OCI-LY7 (cell line): ENCODE data around the gene AKAP10. TPM values are rescaled to one million over a fixed set of nuclear protein-coding genes. Genes with fewer than 3 reads are reported as not detected.
A peak's percentile ranks its signal among the peaks of the same experiment; 100 is the strongest.

Experiments
- Bru-seq: library from RNA; stranded (reverse); fragments of 400-500 nt; gene quantifications from one replicate; lab custom pipeline; 2021; lab: Mats Ljungman, UMichigan
- BruChase-seq, 2 experiments: library from RNA; stranded (reverse); fragments of 400-500 nt; gene quantifications; one replicate each; lab custom pipeline; 2021; lab: Mats Ljungman, UMichigan
- BruUV-seq: library from RNA; stranded (reverse); fragments of 400-500 nt; replicated peaks from 2 replicates; lab custom pipeline; 2021; lab: Mats Ljungman, UMichigan
- CTCF ChIA-PET: fragments of 300-600 bp; sonication (Branson Sonifier 250); formaldehyde crosslinking; loops from one replicate; lab custom pipeline; 2022; ENCODE audit warnings: antibody characterized with exemption; ENCODE audit not compliant: unreplicated experiment; lab: Charles Lee
- POLR2A ChIA-PET: fragments of 300-600 bp; sonication (Branson Sonifier 250); formaldehyde crosslinking; loops from one replicate; lab custom pipeline; 2022; ENCODE audit warnings: antibody characterized with exemption; lab: Charles Lee
- DNase-seq: peaks from one replicate; pipeline ENCODE4 v3.0.0-alpha.2; 2015; ENCODE audit warnings: low spot score
- H2AFZ ChIP-seq: fragments of 200-600 bp; sonication (generic), shearing (Covaris generic); 2 replicates; pipeline ENCODE4 v1.6.1; 2014; ENCODE audit warnings: mild to moderate bottlenecking, antibody characterized with exemption, low read length, moderate library complexity
- H3K27ac ChIP-seq: fragments of 200-600 bp; sonication (generic); 2 replicates; pipeline ENCODE4 v1.5.1; 2014; ENCODE audit warnings: mixed run types, low read depth, mild to moderate bottlenecking, moderate library complexity, low read length, inconsistent platforms; ENCODE audit not compliant: poor library complexity, severe bottlenecking
- H3K36me3 ChIP-seq: fragments of 200-600 bp; sonication (generic); 2 replicates; pipeline ENCODE4 v1.6.1; 2014; ENCODE audit warnings: mild to moderate bottlenecking, antibody characterized with exemption, low read length, moderate library complexity, mixed read lengths; ENCODE audit not compliant: insufficient read depth
- H3K4me1 ChIP-seq: fragments of 200-600 bp; sonication (generic); 2 replicates; pipeline ENCODE4 v1.5.1; 2014; ENCODE audit warnings: mild to moderate bottlenecking, low read length; ENCODE audit not compliant: insufficient read depth, poor library complexity, severe bottlenecking
- H3K4me2 ChIP-seq: fragments of 200-600 bp; sonication (generic); 2 replicates; pipeline ENCODE4 v1.6.1; 2014; ENCODE audit warnings: mild to moderate bottlenecking, low read length
- H3K4me3 ChIP-seq: fragments of 200-600 bp; sonication (generic); 2 replicates; pipeline ENCODE4 v1.5.1; 2014; ENCODE audit warnings: mild to moderate bottlenecking, low read depth, low read length; ENCODE audit not compliant: poor library complexity, severe bottlenecking
- H3K79me2 ChIP-seq: fragments of 200-600 bp; sonication (generic); 2 replicates; pipeline ENCODE4 v1.6.1; 2016; ENCODE audit warnings: low read depth, mild to moderate bottlenecking, low read length, moderate library complexity, mixed read lengths; ENCODE audit not compliant: insufficient read depth
- H3K9me2 ChIP-seq: fragments of 200-600 bp; sonication (generic); 2 replicates; pipeline ENCODE4 v1.6.1; 2016; ENCODE audit warnings: mild to moderate bottlenecking, low read length, mixed read lengths; ENCODE audit not compliant: insufficient read depth
- H3K9me3 ChIP-seq: fragments of 200-600 bp; sonication (generic); 2 replicates; pipeline ENCODE4 v1.6.1; 2014; ENCODE audit warnings: mild to moderate bottlenecking, mixed run types, low read length, mixed read lengths
- H4K20me1 ChIP-seq: fragments of 200-600 bp; sonication (generic); 2 replicates; pipeline ENCODE4 v1.6.1; 2014; ENCODE audit warnings: mild to moderate bottlenecking, antibody characterized with exemption, low read length, moderate library complexity, mixed read lengths; ENCODE audit not compliant: insufficient read depth
- EZH2phosphoT487 ChIP-seq: fragments of 200-600 bp; sonication (generic); IDR thresholded peaks from 2 replicates; pipeline ENCODE4 v1.6.1; 2018; ENCODE audit warnings: low read depth, borderline replicate concordance, mild to moderate bottlenecking, mixed run types, antibody characterized with exemption, low read length, moderate library complexity, mixed read lengths
- intact Hi-C: fragments of 100-400 bp; cut with micrococcal nuclease; formaldehyde crosslinking; loops from one replicate; pipeline ENCODE4 v1.10.0; 2022; ENCODE audit not compliant: unreplicated experiment
- long read RNA-seq: library from polyadenylated mRNA; stranded (forward); transcript quantifications from one replicate; pipeline ENCODE4 v2.0.0, GENCODE V29; 2022
- total RNA-seq, 2 experiments: library from RNA; depleted of rRNA in 1 of 2; stranded (reverse); fragments of >200 nt in 1 of 2; shearing (Covaris generic) in 1 of 2; gene quantifications; 2 replicates each; pipeline ENCODE4 v1.2.3, GENCODE V29; 2014 to 2022
- TF ChIP-seq, protein P1 (sequence below): fragments of 200-600 bp; sonication (generic); conservative IDR thresholded peaks from 2 replicates; pipeline ENCODE4 v1.5.1; 2014; ENCODE audit warnings: mild to moderate bottlenecking, antibody characterized with exemption, low read length, moderate library complexity, mixed read lengths

AKAP10 gene
- total RNA-seq (2014; rRNA removed; shearing (Covaris generic)) = 16.1 and 20.5 TPM in 2 replicates
- 33.8 and 35.7 TPM in 2 replicates for total RNA-seq (2022)
- Bru-seq, nascent RNA = percentile 85 among the genes with signal in this experiment
- percentile 83 among the genes with signal in this experiment for BruChase-seq, experiment 1, labeled RNA remaining after a 6-hour chase
- percentile 80 among the genes with signal in this experiment for BruChase-seq, experiment 2, labeled RNA remaining after a 2-hour chase
- long read RNA-seq, full-length matches to known transcripts = 31 of 54 reads
- long read RNA-seq, partial matches to known transcripts = 5 of 54 reads
- long read RNA-seq, other reads (novel, unspliced or antisense) = 18 of 54 reads

DNA sequence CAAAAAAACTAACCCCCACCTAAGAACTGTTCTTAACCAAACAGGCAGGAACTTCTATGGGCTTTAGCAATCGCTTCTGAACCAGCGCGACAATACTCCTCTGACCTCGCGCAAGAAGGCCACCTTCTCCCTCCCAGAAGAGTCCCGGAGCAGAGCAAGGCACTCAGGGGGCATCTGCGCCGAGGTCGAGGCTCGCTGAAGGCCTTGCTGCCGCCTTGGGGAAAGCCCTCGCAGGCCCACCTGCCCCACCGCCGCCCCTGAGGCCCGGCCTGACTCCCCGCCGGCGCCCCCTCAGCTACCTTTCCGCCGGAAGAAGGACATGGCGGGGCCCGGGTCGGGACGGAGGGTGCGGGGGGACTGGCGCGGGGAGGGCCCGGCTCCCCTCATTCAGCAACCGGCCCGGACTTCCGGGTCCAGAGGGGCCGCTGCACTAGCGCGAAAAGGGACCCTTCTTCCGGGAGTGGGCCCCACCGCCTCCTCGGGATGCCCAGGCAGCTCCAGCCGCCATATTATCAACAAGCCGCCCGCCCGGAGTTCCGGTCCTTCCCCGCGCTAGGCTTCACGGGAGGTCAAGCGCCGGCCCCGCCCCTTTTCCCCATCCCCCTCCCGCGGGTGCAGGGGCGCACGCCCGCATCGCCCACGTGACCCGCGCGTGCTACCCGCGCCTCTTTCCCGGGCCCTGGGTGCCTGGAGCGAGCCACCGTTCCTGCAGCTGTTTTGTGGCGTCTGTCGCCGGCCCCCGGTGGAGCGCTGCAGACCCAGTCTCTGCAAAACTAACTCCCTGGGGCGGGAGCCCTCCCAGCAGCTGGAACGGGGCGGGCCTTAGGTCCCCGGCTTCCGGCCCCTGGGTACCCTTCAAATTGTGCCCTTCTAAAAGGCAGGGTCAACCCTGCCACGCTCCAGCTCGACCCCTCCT is at the start of gene AKAP10:
Gene AKAP10, minus strand, starts transcription at position 536 of the 916 bp plus-strand sequence. Its CDS starts 149 bp downstream, at position 387.
- peaks cover 11% of the 10 kb centered on the region; the same call in 1 of the 2 replicates for H3K9me3 ChIP-seq
- CTCF ChIA-PET = no interaction called here
- intact Hi-C loops = no loop called here
- peak within 1 kb of the TSS; percentile 97 for H3K4me3 ChIP-seq
- no peak for TF ChIP-seq EZH2phosphoT487
- TF ChIP-seq, protein P1, sequence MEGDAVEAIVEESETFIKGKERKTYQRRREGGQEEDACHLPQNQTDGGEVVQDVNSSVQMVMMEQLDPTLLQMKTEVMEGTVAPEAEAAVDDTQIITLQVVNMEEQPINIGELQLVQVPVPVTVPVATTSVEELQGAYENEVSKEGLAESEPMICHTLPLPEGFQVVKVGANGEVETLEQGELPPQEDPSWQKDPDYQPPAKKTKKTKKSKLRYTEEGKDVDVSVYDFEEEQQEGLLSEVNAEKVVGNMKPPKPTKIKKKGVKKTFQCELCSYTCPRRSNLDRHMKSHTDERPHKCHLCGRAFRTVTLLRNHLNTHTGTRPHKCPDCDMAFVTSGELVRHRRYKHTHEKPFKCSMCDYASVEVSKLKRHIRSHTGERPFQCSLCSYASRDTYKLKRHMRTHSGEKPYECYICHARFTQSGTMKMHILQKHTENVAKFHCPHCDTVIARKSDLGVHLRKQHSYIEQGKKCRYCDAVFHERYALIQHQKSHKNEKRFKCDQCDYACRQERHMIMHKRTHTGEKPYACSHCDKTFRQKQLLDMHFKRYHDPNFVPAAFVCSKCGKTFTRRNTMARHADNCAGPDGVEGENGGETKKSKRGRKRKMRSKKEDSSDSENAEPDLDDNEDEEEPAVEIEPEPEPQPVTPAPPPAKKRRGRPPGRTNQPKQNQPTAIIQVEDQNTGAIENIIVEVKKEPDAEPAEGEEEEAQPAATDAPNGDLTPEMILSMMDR = no peak
- peak within 1 kb of the TSS; percentile 85 for H3K27ac ChIP-seq
- H3K36me3 ChIP-seq = peaks cover 36% of the 10 kb centered on the region
- peak; percentile 94 for DNase-seq
- no peaks in the 10 kb centered on the region for H3K9me2 ChIP-seq
- H3K4me2 ChIP-seq = peak within 1 kb of the TSS; percentile 82
- no peaks in the 10 kb centered on the region for H4K20me1 ChIP-seq
- H2AFZ ChIP-seq = peak within 1 kb of the TSS; percentile 77
- H3K4me1 ChIP-seq = peaks cover 31% of the 10 kb centered on the region
- POLR2A ChIA-PET = no interaction called here
- no TSS peak for BruUV-seq
- peaks cover 53% of the 10 kb centered on the region for H3K79me2 ChIP-seq

GRCh38 chr17:20026960-20027359 is 49.3 kb upstream of the AKAP10 start:
- Histone ChIP-seq H3K79me2 (no peaks in the 10 kb centered on the region), H3K9me2 (no peaks in the 10 kb centered on the region), H3K4me2 (no peak overlapping the region), H3K4me1 (no peaks in the 10 kb centered on the region), H3K36me3 (no peaks in the 10 kb centered on the region), H2AFZ (no peak overlapping the region), H4K20me1 (no peaks in the 10 kb centered on the region), H3K4me3 (no peak overlapping the region), H3K27ac (no peak overlapping the region), H3K9me3 (no peaks in the 10 kb centered on the region)
- POLR2A ChIA-PET = no interaction called here
- TF ChIP-seq, protein P1 = no peak
- TF ChIP-seq EZH2phosphoT487 = no peak
- no peak for DNase-seq
- intact Hi-C loops = no loop called here
- BruUV-seq = no TSS peak
- CTCF ChIA-PET = no interaction called here
